Activated CD8-positive, alpha-beta T cell treated with anti-CD3 and anti-CD28 coated beads, Interleukin-2, amount 10 ng/mL, durations not matched to agents 7 days and 5 days (primary cell): ENCODE measurements around the gene AKAP4. TPM values are rescaled to one million over a fixed set of nuclear protein-coding genes. Genes with fewer than 3 reads are reported as not detected.

Experiments
- ATAC-seq: fragments of 150-1000 bp; cut with Tn5 transposase; one replicate; pipeline ENCODE4 v1.10.0; 2021; ENCODE audit warnings: moderate library complexity
- CTCF ChIA-PET: fragments of 350-600 bp; sonication (Branson Sonifier 250); formaldehyde crosslinking; loops from one replicate; lab custom pipeline; 2021; ENCODE audit warnings: antibody characterized with exemption; lab: Charles Lee
- POLR2A ChIA-PET: fragments of 350-600 bp; sonication (Branson Sonifier 250); formaldehyde crosslinking; loops from one replicate; lab custom pipeline; 2021; ENCODE audit warnings: antibody characterized with exemption; lab: Charles Lee
- DNase-seq: peaks from one replicate; pipeline ENCODE4 v3.0.0-alpha.2; 2020
- H3K27ac Mint-ChIP-seq: one replicate; pipeline ENCODE4 v1.8.0; 2021; ENCODE audit warnings: mild to moderate bottlenecking, mixed read lengths
- H3K27me3 Mint-ChIP-seq: one replicate; pipeline ENCODE4 v1.8.0; 2021; ENCODE audit warnings: low read depth, mixed read lengths
- H3K36me3 Mint-ChIP-seq: one replicate; pipeline ENCODE4 v1.8.0; 2021; ENCODE audit warnings: low read depth, mixed read lengths
- H3K4me1 Mint-ChIP-seq: one replicate; pipeline ENCODE4 v1.8.0; 2021; ENCODE audit warnings: low read depth, mixed read lengths
- H3K4me3 Mint-ChIP-seq: one replicate; pipeline ENCODE4 v1.8.0; 2021; ENCODE audit warnings: mild to moderate bottlenecking, mixed read lengths
- H3K9me3 Mint-ChIP-seq: one replicate; pipeline ENCODE4 v1.8.0; 2022; ENCODE audit warnings: mixed read lengths; ENCODE audit not compliant: insufficient read depth
- total RNA-seq, 2 experiments: library from RNA; stranded (reverse); gene quantifications; one replicate each; pipeline ENCODE4 v1.2.3, GENCODE V29; 2021

Gene AKAP4, protein sequence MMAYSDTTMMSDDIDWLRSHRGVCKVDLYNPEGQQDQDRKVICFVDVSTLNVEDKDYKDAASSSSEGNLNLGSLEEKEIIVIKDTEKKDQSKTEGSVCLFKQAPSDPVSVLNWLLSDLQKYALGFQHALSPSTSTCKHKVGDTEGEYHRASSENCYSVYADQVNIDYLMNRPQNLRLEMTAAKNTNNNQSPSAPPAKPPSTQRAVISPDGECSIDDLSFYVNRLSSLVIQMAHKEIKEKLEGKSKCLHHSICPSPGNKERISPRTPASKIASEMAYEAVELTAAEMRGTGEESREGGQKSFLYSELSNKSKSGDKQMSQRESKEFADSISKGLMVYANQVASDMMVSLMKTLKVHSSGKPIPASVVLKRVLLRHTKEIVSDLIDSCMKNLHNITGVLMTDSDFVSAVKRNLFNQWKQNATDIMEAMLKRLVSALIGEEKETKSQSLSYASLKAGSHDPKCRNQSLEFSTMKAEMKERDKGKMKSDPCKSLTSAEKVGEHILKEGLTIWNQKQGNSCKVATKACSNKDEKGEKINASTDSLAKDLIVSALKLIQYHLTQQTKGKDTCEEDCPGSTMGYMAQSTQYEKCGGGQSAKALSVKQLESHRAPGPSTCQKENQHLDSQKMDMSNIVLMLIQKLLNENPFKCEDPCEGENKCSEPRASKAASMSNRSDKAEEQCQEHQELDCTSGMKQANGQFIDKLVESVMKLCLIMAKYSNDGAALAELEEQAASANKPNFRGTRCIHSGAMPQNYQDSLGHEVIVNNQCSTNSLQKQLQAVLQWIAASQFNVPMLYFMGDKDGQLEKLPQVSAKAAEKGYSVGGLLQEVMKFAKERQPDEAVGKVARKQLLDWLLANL
- total RNA-seq = not detected

- H3K36me3 Mint-ChIP-seq = no peaks in the 10 kb centered on the region
- DNase-seq (no peak), ATAC-seq (no peak)
- H3K4me1 Mint-ChIP-seq = peaks cover 14% of the 10 kb centered on the region
- CTCF ChIA-PET = no interaction called here
- H3K4me3 Mint-ChIP-seq = no peak within 1 kb of the TSS
- no peaks in the 10 kb centered on the region for H3K9me3 Mint-ChIP-seq
- no peak within 1 kb of the TSS for H3K27ac Mint-ChIP-seq
- peaks cover 8% of the 10 kb centered on the region for H3K27me3 Mint-ChIP-seq
- POLR2A ChIA-PET = no interaction called here
These were observed at the start of gene AKAP4 for GRCh38 chrX:50200907-50201306. TSS of gene AKAP4 (minus strand) at chrX:50201007. CDS start at chrX:50200889, 118 bp downstream.

DNA sequence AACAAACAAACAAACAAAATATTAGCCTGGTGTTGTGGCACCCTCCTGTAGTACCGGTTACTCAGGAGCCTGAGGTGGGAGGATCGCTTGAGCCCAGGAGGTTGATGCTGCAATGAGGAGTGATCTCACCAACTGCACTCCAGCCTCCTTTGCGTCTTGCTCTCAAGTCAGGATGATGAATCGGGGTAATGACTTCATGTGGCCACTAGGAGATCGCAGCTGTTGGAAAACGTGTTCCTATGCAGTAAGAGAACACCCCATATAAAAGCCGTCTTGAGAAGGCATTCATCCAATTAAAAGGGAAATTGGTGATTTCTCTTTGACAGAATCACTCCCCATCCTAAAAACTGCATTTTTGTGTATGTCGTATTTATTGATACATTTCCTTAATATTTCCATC lies 10.7 kb upstream of the AKAP4 start:
- H3K27me3 Mint-ChIP-seq = no peaks in the 10 kb centered on the region
- no peak for ATAC-seq
- no peak overlapping the region for H3K4me3 Mint-ChIP-seq
- no peaks in the 10 kb centered on the region for H3K36me3 Mint-ChIP-seq
- no peaks in the 10 kb centered on the region for H3K4me1 Mint-ChIP-seq
- no peak for DNase-seq
- POLR2A ChIA-PET = no interaction called here
- H3K27ac Mint-ChIP-seq = no peak overlapping the region
- CTCF ChIA-PET = no interaction called here
- no peaks in the 10 kb centered on the region for H3K9me3 Mint-ChIP-seq

DNA sequence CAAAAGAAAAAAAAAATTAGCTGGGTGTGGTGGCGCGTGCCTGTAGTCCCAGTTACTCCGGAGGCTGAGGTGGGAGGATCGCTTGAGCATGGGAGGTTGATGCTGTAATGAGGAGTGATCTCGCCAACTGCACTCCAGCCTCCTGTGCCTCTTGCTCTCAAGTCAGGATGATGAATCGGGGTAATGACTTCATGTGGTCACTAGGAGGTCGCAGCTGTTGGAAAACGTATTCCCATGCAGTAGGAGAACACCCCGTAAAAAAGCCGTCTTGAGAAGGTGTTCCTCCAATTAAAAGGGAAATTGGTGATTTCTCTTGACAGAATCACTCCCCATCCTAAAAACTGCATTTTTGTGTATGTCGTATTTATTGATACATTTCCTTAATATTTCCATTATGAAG lies 5.9 kb upstream of the AKAP4 start:
- no peaks in the 10 kb centered on the region for H3K27me3 Mint-ChIP-seq
- ChIA-PET CTCF (interaction anchor here (1.4 kb wide), 1 partner anchor 285 kb away, joined by 3 read pairs; the partner anchor contains the start of gene CLCN5), POLR2A (no interaction called here)
- no peaks in the 10 kb centered on the region for H3K9me3 Mint-ChIP-seq
- H3K36me3 Mint-ChIP-seq = no peaks in the 10 kb centered on the region
- peaks cover 14% of the 10 kb centered on the region for H3K4me1 Mint-ChIP-seq
- H3K27ac Mint-ChIP-seq = no peak overlapping the region
- no peak overlapping the region for H3K4me3 Mint-ChIP-seq
- ATAC-seq (no peak), DNase-seq (no peak)

DNA sequence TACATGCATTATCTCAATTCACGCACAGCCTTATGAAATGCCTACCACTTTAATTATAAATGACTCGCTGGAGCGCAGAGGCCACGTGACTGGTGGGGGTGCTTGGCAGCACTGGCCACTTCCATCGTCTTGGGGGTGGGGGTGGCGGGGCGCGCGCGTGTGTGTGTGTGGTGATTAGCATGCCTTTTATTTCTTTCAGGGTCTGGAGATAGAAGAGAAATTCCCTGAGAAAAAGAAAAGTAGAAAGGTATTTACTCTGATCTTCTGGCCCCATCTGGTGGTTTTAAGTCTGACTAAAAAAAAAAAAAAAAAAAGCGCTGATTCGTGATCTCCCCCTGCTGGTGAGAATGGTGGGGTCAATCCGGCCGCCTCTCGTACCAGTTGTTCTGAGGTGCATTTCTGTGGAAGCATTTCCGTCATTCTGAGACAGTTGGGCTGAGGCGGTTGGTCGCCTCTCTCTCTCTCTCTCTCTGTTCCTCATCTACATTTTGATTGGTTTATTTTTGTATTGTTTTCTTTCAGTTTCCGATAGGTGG lies 3.6 kb upstream of the AKAP4 start, which contains the start of gene CCNB3:
Gene CCNB3 (plus strand): TSS at position 402 of the 536 bp plus-strand sequence. CDS start 80,399 bp downstream, outside the sequence.
- Mint-ChIP-seq H3K4me1 (peaks cover 14% of the 10 kb centered on the region), H3K36me3 (no peaks in the 10 kb centered on the region), H3K27me3 (no peaks in the 10 kb centered on the region), H3K27ac (peak within 1 kb of the TSS; percentile 91), H3K4me3 (peak within 1 kb of the TSS; percentile 72), H3K9me3 (no peaks in the 10 kb centered on the region)
- CTCF ChIA-PET = interaction anchor here (0.6 to 1.5 kb wide), 5 partner anchors 8 to 325 kb away, joined by 3 to 7 read pairs (median 3); partner anchors contain the start of genes CLCN5 and USP27X
- POLR2A ChIA-PET = interaction anchor here (0.6 to 0.9 kb wide), 3 partner anchors 37 to 1771 kb away, joined by 3 read pairs; no protein-coding TSS in a partner anchor
- DNase-seq = peak; percentile 79
- peak; percentile 99 for ATAC-seq

GRCh38 chrX:50202539-50202938 lies 1.7 kb upstream of the AKAP4 start:
- no peak overlapping the region for H3K4me3 Mint-ChIP-seq
- CTCF ChIA-PET = no interaction called here
- POLR2A ChIA-PET = no interaction called here
- DNase-seq = no peak
- no peaks in the 10 kb centered on the region for H3K9me3 Mint-ChIP-seq
- ATAC-seq = no peak
- H3K36me3 Mint-ChIP-seq = no peaks in the 10 kb centered on the region
- H3K27ac Mint-ChIP-seq = no peak overlapping the region
- no peaks in the 10 kb centered on the region for H3K27me3 Mint-ChIP-seq
- peaks cover 14% of the 10 kb centered on the region for H3K4me1 Mint-ChIP-seq

GRCh38 chrX:50198348-50198747 lies 2.5 kb downstream of the AKAP4 start:
- Mint-ChIP-seq H3K9me3 (no peaks in the 10 kb centered on the region), H3K4me3 (no peak overlapping the region), H3K4me1 (peaks cover 1% of the 10 kb centered on the region), H3K27me3 (peaks cover 8% of the 10 kb centered on the region), H3K36me3 (no peaks in the 10 kb centered on the region), H3K27ac (no peak overlapping the region)
- ChIA-PET POLR2A (no interaction called here), CTCF (no interaction called here)
- ATAC-seq (no peak), DNase-seq (no peak)

DNA sequence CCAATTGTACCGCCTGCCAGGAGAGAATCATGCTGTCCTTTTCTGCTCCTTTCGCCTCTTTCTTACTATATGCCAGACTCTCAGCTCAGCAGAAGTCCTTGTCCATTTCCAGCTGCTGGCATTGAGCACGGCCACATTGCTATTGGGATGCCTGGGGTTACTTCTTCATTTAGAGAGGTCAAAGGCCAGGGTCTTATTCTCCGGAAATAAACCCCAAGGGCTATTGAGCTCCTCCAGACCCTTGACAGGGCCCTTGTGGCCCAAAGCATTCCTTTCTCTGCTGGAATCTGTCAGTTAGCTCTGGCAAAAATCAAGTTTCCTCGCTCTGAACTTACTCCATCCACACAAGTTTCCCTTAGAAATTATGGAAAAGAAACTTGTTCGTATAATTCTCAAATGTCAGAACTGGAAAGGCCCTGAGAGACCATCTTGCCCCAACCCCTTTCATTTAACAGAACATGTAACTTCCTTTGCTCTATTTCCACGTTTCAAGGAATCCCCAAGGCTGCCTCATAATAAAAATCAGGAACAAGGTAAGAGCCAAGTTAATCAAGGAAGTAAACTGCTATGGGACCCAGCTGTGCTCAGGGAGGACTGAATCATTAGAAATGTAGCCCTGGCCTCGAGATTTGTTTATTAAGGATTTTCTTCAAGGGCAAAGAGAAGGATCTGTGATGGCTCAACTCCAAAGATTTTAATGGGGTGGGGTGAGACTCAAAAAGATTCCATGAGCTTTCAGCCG lies 11.8 kb downstream of the AKAP4 start:
- POLR2A ChIA-PET = no interaction called here
- H3K36me3 Mint-ChIP-seq = no peaks in the 10 kb centered on the region
- no peak overlapping the region for H3K4me3 Mint-ChIP-seq

DNA sequence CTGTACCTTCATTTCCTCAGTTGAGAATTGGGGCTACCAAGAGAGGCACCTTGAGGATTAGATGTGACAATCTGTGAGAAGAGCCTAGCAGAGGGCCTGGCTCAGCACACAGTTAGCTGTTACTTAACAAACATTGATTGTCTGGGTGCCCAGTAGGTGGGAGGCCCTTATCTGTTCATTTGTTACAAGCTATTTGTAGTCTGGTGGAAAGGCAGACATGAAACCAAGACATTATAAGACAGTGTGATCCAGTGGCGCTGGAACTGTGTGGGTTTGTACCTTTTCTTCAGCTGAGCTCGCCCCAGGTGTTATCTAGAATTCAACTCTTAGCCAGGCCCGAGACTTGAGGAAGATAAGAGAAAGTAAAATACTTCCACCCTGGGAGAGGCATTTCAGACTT lies 16.9 kb downstream of the AKAP4 start:
- peaks cover 2% of the 10 kb centered on the region for H3K27me3 Mint-ChIP-seq
- no peak overlapping the region for H3K4me3 Mint-ChIP-seq
- ChIA-PET CTCF (no interaction called here), POLR2A (no interaction called here)
- DNase-seq = no peak
- H3K4me1 Mint-ChIP-seq = no peaks in the 10 kb centered on the region
- no peaks in the 10 kb centered on the region for H3K36me3 Mint-ChIP-seq
- no peak for ATAC-seq
- no peak overlapping the region for H3K27ac Mint-ChIP-seq
- H3K9me3 Mint-ChIP-seq = no peaks in the 10 kb centered on the region

More for the DNA sequence above, 11.8 kb downstream of the AKAP4 start:
- Mint-ChIP-seq H3K9me3 (no peaks in the 10 kb centered on the region), H3K4me1 (no peaks in the 10 kb centered on the region), H3K27me3 (peaks cover 2% of the 10 kb centered on the region), H3K27ac (no peak overlapping the region)
- DNase-seq = no peak
- ATAC-seq = no peak
- CTCF ChIA-PET = no interaction called here

- CTCF ChIA-PET = interaction anchor here (0.7 kb wide), 1 partner anchor 25 kb away, joined by 3 read pairs; the partner anchor contains the start of gene CCNB3
- Mint-ChIP-seq H3K4me1 (no peaks in the 10 kb centered on the region), H3K27me3 (no peaks in the 10 kb centered on the region), H3K9me3 (no peaks in the 10 kb centered on the region), H3K4me3 (no peak overlapping the region), H3K27ac (no peak overlapping the region), H3K36me3 (no peaks in the 10 kb centered on the region)
- POLR2A ChIA-PET = no interaction called here
- DNase-seq (no peak), ATAC-seq (no peak)
These were observed 20.5 kb downstream of the AKAP4 start for GRCh38 chrX:50180073-50180940.

- H3K4me3 Mint-ChIP-seq = no peak overlapping the region
- ChIA-PET CTCF (no interaction called here), POLR2A (no interaction called here)
- H3K27me3 Mint-ChIP-seq = no peaks in the 10 kb centered on the region
- no peak for DNase-seq
- ATAC-seq = no peak
- H3K4me1 Mint-ChIP-seq = no peaks in the 10 kb centered on the region
- H3K36me3 Mint-ChIP-seq = no peaks in the 10 kb centered on the region
- no peak overlapping the region for H3K27ac Mint-ChIP-seq
- H3K9me3 Mint-ChIP-seq = no peaks in the 10 kb centered on the region
These were observed 31.1 kb downstream of the AKAP4 start for GRCh38 chrX:50169717-50170116.
